Epithelial cell of prostate (primary cell): ENCODE data around the gene DACH1.

Experiments
- DNase-seq: peaks from one replicate; pipeline ENCODE4 v3.0.0-alpha.2; 2011; ENCODE audit warnings: low read depth, low spot score
- H3K27ac ChIP-seq: fragments of 450-650 bp; 2 replicates; pipeline ENCODE4 v1.5.1; 2017; ENCODE audit warnings: mild to moderate bottlenecking

The DACH1 gene

DNA sequence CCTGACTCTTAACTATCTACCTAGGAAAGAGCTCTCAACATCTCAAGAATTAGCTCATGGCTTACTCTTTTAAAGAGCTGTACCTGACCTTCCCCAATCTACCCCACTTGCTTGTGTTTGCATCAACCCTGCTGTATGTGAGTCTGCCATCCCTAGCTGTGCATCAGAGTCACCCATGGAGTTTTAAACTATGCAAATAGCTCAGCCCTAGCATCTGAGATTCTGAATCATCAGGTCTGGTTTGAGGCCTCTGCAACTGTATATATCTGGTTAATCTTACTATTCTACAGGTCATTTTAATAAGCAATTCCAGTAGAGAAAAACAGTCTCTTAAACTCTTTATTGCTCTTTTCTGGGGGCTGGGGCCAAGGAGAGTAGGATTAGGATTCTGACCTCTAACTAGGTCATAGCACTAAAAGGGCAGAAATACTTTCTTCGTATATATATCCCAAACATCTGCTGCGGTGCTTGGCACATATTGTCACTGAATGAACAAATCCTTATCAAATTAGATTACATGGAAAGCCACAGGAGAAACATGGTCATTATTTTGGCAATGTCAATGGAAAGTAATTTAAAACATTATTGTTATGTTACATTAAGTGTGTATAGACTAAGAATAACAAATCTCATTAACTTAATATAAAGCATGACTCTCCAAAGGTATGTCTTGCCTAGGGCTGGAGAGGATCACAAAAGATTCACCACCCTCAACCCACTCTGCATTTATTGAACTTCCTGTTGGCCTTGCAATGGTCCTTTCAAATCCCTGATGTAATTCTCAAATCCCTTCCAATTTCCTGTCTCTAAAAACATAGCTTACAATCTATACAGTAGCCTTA is 232.2 kb downstream of the DACH1 start:
- DNase-seq = no peak
- H3K27ac ChIP-seq = no peak overlapping the region

DNA sequence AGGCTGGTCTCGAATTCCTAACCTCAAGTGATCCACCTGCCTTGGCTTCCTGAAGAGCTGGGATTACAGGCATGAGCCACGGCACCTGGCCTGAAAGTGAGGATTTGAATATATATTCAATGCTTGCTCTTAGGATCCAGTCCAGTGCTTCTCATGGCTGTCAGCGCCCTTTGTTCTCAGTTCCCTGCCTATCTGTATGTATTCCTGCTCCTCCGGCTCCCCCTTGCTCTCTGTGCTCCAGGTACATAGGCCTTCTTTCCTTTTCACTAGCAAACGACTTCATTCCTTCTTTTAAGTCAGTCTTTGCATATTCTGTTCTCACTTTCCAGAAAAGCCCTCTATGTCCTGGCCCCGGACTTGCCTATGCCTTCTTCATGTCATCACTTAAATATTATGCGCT is 232.8 kb downstream of the DACH1 start:
- no peak for DNase-seq
- no peak overlapping the region for H3K27ac ChIP-seq

DNA sequence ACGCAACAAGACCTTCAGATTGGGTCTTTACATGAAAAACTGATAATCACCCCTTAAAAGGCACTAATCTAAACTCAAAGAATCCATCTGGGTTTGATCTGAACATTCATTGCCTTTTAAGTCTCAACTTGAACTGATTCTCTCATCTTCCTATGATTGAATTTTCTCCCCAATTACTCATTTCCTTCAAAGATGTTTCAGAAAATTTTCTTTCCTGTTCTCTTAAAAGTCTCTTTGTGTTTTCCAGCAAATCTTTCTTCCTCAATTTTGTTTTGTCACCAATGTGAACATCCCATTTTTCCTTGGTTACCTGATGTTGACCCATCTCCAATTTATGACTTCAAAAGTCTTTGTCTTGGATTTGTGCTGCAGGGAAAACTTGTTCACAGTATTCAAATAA is 234.3 kb downstream of the DACH1 start:
- no peak for DNase-seq
- H3K27ac ChIP-seq = no peak overlapping the region

DNA sequence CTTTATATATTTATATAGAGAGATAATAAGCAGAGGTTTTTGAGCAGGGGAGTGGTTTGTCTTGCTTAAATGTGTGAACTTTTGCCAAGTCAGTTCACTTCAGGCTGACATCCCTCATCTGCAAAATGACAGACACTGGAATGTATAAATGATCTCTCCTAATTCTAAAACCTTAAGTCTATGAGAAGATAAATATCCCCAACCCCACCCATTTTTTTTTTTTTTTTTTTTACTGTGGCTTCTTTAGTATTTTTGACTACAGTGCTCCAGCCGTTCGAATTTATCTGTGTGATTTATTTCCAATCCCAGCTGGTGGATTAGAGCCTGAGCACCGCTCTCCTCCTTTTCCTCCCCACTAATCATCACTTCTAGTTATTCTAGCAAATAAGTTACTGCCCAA is 234.8 kb downstream of the DACH1 start:
- DNase-seq = no peak
- no peak overlapping the region for H3K27ac ChIP-seq

DNA sequence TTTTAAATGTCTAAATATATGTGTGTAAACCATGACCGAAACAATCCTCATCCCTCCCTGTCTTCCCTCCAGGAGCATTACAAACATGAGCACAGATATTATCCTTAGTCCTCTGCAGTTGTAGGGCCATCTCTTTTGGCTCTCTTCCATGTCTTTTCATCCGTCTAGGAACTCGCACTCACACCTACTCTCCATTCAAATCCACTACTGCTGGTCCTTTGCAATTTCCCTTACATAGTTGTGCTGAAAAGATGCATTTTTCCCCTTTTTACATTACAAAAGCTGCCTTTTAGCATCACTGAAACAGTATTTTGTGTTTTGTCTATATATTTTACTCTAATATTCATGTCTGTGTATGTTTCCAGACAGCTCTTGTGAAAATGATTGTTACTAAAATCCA is 237.8 kb downstream of the DACH1 start:
- DNase-seq = no peak
- H3K27ac ChIP-seq = no peak overlapping the region

DNA sequence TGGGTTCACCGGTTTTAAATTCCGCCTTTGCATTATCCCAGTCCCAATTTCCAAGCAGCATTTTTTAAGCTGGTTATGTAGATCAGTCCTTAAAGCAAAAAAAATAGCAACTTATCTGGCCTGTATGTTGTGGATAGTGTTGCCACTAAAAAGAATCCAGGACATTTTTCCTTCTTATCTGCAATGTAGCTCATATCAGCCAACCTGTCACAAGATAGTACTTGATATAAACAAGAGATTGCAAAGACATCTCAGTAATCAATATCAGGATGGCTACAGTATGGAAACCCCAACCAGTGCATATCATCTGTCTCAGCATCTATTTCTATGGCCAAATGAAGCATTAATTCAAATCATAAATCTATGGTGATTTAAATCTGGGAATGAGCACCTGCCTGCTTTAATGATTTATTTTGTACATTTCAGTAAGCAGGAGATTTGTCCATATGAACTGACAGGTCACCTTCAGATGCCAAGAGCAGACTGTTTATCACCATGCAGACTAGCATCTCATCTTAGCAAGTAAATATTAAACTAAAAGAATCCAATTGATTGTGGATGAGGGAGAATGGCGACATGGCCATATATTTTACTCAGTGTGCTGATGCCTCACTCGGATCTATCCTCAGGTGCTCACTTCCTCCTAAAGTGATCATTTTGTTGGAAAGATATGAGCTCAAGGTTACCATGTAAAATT is 240.4 kb downstream of the DACH1 start:
- H3K27ac ChIP-seq = no peak overlapping the region
- DNase-seq = no peak

DNA sequence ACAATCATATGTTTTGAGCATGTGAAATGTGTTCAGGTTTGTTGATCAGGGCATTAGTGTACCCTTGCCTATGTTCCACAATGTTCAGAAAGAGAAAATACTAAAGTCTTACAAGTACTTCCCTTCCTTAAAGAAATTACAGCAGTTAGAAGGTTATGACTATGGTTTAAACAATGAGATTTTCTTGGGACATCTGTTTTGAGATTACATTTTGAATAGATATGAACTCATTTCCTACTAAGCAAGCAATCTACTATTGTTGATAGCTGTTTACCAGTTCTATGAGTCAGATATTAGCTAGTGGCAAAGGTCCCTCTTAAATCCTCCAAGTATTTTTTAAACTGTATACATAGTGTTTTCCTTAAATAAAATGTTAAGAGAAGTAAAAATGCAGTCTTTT is 241.3 kb downstream of the DACH1 start:
- no peak for DNase-seq
- H3K27ac ChIP-seq = no peak overlapping the region

DNA sequence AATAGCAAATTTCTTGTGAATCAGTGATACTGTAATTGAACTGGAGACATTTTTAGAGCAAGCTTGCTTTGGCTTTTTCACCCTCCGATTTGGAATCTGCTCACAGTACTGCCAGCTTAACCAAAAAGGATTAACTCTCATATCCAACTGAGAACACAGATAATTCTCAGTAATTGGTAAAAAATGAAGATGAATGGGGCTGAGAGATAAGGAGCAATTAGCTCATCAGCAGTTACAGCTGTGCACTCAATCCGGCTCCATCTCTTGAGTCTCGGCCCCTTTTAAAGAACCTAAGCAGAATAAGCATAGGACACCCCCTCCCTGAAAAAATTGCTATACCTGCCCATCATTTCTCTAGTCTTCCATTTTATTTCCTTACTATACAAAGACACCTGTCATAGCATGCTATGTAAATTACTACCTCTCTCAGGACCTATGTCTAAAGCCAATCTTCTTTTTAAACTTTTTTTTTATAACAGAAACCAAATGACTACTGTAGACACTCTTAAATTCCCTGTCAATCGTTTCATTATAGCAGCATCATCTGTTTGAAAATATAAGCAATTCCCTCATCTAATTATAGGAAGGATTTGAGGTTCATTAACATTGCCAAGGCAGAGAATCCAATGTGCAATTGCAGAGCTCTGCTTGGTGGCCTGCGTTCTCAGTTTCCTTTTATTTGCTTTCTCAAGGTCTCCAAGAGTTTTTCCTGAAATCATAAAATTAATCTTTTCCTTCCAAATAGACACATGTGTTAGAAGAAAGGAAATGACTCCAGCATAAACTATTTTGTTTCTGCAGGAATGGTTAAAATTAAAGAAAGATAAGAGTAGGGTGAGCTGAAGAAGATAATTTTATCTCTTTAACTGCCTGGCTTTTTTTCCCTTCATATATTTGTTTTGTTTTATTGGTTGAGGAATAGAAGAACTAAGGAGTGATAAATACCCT is 242.1 kb downstream of the DACH1 start:
- no peak for DNase-seq
- H3K27ac ChIP-seq = no peak overlapping the region

DNA sequence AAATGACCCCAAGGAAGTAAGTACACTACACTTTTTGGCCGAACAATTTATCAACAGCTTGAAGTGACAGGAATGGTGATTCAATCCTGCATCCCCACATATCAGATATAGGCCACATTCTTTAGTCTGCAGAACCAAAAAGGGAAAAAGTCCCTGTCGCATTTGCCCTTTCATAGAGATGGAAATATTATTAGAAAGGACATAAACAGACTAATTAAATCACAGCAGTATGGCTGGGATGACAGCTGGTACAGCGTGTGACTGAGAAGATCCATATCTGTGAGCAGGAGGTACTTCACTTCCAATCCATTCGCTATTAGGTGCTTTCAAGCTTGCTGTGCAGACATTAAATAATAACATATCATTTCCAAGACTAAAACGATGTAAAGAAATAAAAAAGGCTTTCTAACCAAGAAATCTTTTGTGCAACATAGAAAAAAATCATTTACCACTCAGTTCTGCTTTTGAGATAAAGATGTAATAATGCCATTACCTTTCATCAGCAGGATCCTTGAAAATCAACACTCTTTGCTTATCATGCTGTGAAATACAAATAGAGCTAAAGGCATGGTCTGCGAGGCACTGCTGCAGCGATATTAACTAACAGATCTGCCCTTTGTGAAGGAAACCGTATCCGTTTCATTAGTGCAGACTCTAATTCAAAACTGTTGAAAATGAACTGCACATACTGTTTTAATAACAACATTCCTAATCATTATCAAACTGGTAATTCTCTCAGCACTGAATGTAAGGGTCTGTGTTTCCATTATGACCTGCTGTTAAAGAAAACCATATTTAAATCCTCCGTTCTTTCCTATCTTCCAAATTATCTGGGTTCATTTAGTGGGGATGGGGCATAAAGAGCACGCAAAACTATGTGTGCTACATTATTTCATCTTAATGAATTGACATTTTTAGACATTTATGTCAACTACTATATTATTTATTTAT is 245.6 kb downstream of the DACH1 start:
- no peak overlapping the region for H3K27ac ChIP-seq
- DNase-seq = no peak

DNA sequence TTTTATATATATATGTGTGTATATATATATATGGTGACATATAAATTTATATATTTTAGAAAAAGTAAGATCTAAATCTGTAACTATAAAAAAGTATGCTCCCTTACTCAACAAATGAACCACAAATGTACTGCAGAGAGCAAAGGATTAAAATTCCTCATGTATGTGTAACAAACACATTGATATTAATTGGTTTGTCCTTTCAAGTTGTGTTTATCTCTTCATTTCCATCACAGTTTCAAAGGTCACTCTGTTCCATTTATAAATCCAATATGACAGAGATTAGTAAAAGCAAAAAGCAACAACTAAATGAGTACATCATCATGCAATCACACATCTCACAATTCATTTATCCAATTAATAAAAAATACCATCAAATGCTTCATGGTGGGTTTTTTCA is 247.9 kb downstream of the DACH1 start:
- DNase-seq = no peak
- H3K27ac ChIP-seq = no peak overlapping the region

DNA sequence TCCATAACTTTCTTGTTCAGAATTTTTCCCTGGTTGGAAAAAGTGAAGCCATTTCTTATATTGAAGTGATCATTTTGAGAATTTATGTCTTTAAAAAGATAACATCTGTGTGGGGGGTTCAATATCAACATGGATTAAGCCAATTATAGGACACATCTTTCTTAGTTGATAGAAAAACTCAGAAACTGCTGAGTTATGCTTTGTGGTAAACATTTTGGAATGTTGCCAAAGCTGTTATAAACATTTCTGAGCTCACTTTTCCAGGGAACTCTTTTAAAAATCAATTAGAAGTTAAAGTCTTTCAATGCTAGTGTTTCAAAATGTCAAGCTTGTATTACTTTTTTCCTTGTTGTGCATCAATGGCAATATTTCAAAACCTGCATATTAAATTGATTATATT is 248.8 kb downstream of the DACH1 start:
- DNase-seq = no peak
- H3K27ac ChIP-seq = no peak overlapping the region

DNA sequence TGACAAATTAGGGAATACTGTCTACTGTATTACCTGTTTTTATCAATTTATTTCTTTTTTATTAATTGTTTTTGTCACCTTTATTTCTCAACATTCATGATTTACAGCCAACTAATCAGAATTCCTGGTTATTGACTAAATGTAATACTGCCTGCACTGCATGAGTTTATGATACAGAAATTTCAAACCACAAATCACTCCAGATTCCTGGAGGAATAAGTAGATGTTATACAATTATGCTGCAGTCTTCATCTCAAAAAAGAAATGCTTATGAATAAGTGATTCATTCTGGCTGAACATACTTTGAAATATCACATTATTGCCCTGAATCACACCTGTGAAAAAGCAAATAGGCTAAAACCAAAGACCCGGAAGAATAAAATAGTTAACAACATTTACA is 249.7 kb downstream of the DACH1 start:
- no peak for DNase-seq
- no peak overlapping the region for H3K27ac ChIP-seq

DNA sequence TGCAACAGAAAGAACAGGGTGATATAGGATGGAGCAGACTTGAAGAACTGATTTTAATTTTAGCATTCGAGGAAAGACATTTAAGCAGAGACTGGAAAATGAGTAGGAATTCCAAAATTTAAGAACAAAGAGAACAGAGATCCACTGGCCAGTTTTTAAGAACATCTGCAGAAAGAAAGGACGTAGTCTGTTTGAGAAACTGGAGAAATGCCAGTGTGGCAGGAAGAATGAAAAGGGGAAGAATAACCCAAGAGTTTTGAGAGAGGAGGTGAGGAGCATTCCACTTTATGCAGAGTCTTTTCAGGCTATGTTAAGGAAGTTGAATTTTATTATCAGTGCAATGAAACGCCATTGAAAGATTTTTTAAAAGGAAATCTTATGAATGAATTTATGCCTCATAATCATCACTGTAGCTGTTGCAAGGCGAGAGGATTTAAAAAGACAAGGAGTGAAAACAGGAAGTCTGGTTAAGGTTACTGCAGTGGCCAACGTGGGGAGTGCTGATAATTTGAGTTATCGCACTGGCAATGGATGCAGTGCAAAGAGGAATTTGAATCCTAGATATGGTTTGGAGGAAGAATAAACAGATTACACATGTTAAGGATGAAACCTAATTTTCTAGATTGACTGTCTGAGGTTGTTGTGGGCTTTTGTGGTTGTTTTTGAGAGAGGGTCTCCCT is 253.8 kb downstream of the DACH1 start:
- no peak overlapping the region for H3K27ac ChIP-seq
- no peak for DNase-seq

DNA sequence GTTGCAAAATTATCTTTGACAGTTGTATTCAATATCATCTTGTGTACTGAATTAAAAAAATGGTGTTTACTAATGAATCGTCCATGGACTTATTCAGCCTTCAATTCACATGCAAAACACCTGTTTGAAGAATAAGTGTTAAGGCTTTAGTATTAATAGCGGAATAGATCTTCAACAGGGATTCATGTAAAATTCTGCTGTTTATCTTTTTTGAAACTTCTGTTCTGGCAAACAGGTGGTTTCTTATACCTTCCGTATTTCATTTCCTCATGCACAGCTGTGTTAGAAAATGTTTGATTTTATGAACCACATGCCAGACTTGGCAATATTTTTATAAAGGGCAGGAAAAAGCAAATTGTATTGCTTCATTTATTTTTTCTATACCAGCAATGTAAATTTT is 255.7 kb downstream of the DACH1 start:
- no peak overlapping the region for H3K27ac ChIP-seq
- DNase-seq = no peak

DNA sequence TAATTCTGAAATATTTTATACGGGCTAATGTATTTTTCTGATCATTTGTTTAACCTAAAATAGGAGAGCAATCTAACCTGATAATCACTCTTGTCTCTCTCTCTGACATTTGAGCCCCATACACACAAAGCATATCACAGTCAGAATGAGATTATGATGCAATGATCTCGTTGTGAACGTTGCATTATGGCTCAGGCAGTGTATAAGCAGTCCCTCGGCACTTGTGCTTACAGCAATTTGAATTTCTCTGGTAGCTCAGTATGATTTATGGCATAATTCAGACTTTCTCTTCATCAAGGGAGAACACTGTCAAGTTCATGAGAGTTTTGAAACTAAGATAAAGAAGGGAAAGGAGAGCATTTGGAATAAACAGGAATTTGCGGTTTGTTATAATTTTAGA is 256.1 kb downstream of the DACH1 start:
- no peak overlapping the region for H3K27ac ChIP-seq
- DNase-seq = no peak

DNA sequence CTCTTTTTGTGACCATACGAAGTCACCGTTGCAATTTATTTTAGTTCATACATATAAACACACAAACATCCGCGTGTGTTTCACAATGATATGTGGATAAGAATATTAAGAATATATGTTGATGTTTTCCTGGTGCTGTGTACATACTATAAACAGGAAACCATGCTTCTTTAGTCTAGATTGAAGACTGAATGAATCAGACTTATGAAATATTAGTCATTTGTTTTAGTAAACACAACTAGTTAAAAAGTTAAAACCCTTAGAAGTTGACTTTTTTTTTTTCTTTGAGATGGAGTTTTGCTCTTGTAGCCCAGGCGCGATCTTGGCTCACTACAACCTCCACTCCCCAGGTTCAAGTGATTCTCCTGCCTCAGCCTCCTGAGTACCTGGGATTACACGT is 257.7 kb downstream of the DACH1 start:
- no peak overlapping the region for H3K27ac ChIP-seq
- no peak for DNase-seq

DNA sequence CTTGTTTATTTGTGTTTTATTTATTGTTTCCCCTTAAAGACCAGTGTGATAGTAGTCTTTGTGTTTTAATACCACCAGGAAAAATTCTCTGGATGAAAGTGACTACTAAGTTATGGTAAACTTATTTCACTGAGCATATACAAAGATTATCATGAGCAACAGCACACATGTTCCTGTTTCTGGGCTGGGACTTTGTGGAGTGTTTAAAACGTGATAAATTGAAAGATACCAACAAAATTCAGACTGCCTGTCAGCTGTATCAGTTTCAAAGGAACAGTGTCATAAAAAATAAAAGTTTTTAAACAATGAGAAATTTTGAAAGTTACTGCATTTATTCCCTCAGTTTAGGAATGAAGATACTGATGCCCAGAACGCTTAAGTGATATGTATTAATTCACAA is 259.4 kb downstream of the DACH1 start:
- no peak for DNase-seq
- H3K27ac ChIP-seq = no peak overlapping the region

DNA sequence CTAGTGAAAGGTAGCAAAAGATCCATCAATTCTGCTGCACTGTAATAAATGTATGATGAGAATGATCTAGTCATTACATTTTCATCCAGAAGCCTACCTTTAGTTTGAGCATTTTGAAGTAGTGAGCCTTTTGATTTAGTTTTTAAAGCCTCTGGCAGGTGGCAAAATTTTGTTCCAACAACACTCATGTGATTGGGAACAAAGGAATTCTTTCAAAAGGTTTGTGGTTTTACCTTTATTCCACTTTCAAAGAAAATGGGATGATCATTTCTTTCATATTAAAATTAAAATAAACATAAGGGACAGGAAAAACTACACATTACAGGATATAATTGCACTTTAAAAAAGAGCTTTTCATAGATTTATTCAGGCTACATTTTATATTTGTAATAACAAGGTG is 260.2 kb downstream of the DACH1 start:
- no peak overlapping the region for H3K27ac ChIP-seq
- DNase-seq = no peak

DNA sequence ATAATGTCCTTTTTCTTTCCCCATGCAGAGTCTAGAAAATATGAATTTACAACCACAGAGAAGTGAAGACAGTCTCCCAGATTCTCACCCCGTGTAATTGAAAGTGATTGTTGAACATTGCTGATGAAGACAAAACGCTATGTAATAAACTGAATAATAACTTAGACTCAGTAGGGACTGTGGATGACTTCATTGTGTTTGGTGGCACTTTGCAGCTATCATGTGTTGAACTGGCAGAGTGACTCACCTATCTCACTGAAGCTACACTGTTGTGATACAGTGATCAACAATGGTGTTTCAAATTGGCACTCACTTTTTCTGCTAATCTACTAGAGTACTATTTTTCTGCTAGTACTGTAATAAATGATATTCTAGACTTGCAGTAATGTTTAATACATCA is 261.3 kb downstream of the DACH1 start:
- no peak overlapping the region for H3K27ac ChIP-seq
- no peak for DNase-seq
